H9 (cell line): Measurements from ENCODE around the gene GEMIN2. TPM values are rescaled to one million over a fixed set of nuclear protein-coding genes. Genes with fewer than 3 reads are reported as not detected.

Experiments used
- DNase-seq: peaks from one replicate; pipeline ENCODE4 v3.0.0-alpha.2; 2017
- H2AFZ ChIP-seq: one replicate; pipeline ENCODE4 v1.6.1; 2013; ENCODE audit warnings: mild to moderate bottlenecking, low read length, control low read depth, moderate library complexity
- H2AK5ac ChIP-seq: 2 replicates; pipeline ENCODE4 v1.6.1; 2013; ENCODE audit warnings: low read length, control low read depth, mixed read lengths; ENCODE audit not compliant: insufficient read length
- H2BK120ac ChIP-seq: one replicate; pipeline ENCODE4 v1.6.1; 2013; ENCODE audit warnings: low read depth, mild to moderate bottlenecking, low read length, control low read depth, inconsistent platforms; ENCODE audit not compliant: poor library complexity, severe bottlenecking
- H2BK12ac ChIP-seq: 2 replicates; pipeline ENCODE4 v1.6.1; 2013; ENCODE audit warnings: low read length, control low read depth, mixed read lengths, low read depth; ENCODE audit not compliant: insufficient read length
- H2BK15ac ChIP-seq: 2 replicates; pipeline ENCODE4 v1.6.1; 2013; ENCODE audit warnings: low read depth, low read length, control low read depth
- H2BK20ac ChIP-seq: one replicate; pipeline ENCODE4 v1.6.1; 2013; ENCODE audit warnings: low read depth, mild to moderate bottlenecking, low read length, control low read depth, inconsistent platforms; ENCODE audit not compliant: poor library complexity, severe bottlenecking
- H2BK5ac ChIP-seq: 2 replicates; pipeline ENCODE4 v1.6.1; 2013; ENCODE audit warnings: low read length, control low read depth, mixed read lengths; ENCODE audit not compliant: insufficient read length
- H3K14ac ChIP-seq: 2 replicates; pipeline ENCODE4 v1.6.1; 2013; ENCODE audit warnings: low read length, control low read depth; ENCODE audit not compliant: insufficient read depth
- H3K18ac ChIP-seq: 2 replicates; pipeline ENCODE4 v1.6.1; 2013; ENCODE audit warnings: low read depth, mild to moderate bottlenecking, mixed read lengths, low read length, control low read depth; ENCODE audit not compliant: insufficient read length
- H3K23ac ChIP-seq: 2 replicates; pipeline ENCODE4 v1.6.1; 2013; ENCODE audit warnings: low read length, control low read depth, mixed read lengths, low read depth; ENCODE audit not compliant: insufficient read length
- H3K23me2 ChIP-seq: 2 replicates; pipeline ENCODE4 v1.6.1; 2013; ENCODE audit warnings: low read depth, mild to moderate bottlenecking, mixed read lengths, low read length, control low read depth; ENCODE audit not compliant: insufficient read length, poor library complexity, severe bottlenecking
- H3K27ac ChIP-seq: 2 replicates; pipeline ENCODE4 v1.5.1; 2013; ENCODE audit warnings: low read length, control low read depth, mixed read lengths, low read depth; ENCODE audit not compliant: insufficient read length
- H3K27me3 ChIP-seq: 2 replicates; pipeline ENCODE4 v1.6.1; 2013; ENCODE audit warnings: low read length, control low read depth, inconsistent platforms; ENCODE audit not compliant: insufficient read depth
- H3K4ac ChIP-seq: 2 replicates; pipeline ENCODE4 v1.6.1; 2013; ENCODE audit warnings: low read depth, mild to moderate bottlenecking, control low read depth, inconsistent platforms, low read length, moderate library complexity
- H3K4me1 ChIP-seq: 2 replicates; pipeline ENCODE4 v1.6.1; 2013; ENCODE audit warnings: low read length, control low read depth, inconsistent platforms; ENCODE audit not compliant: insufficient read depth
- H3K4me2 ChIP-seq: 2 replicates; pipeline ENCODE4 v1.6.1; 2013; ENCODE audit warnings: low read length, control low read depth, mixed read lengths; ENCODE audit not compliant: insufficient read length, insufficient read depth
- H3K56ac ChIP-seq: 2 replicates; pipeline ENCODE4 v1.6.1; 2013; ENCODE audit warnings: low read depth, mild to moderate bottlenecking, mixed read lengths, low read length, control low read depth; ENCODE audit not compliant: insufficient read length
- H3K79me1 ChIP-seq: 2 replicates; pipeline ENCODE4 v1.6.1; 2013; ENCODE audit warnings: low read depth, mild to moderate bottlenecking, moderate library complexity, low read length, control low read depth, inconsistent platforms; ENCODE audit not compliant: insufficient read depth, poor library complexity, severe bottlenecking
- H3K79me2 ChIP-seq: 2 replicates; pipeline ENCODE4 v1.6.1; 2013; ENCODE audit warnings: low read length, control low read depth, inconsistent platforms; ENCODE audit not compliant: insufficient read depth
- H3K9ac ChIP-seq: 2 replicates; pipeline ENCODE4 v1.6.1; 2013; ENCODE audit warnings: low read length, control low read depth, mixed read lengths; ENCODE audit not compliant: insufficient read length; ENCODE audit errors: extremely low read depth
- H3K9me3 ChIP-seq: one replicate; pipeline ENCODE4 v1.6.1; 2013; ENCODE audit warnings: low read depth, low read length, inconsistent platforms; ENCODE audit not compliant: control insufficient read depth
- H3T11ph ChIP-seq: one replicate; pipeline ENCODE4 v1.6.1; 2013; ENCODE audit warnings: mild to moderate bottlenecking, low read length, control low read depth, inconsistent platforms
- H4K20me1 ChIP-seq: one replicate; pipeline ENCODE4 v1.6.1; 2013; ENCODE audit not compliant: control insufficient read depth, insufficient read length, insufficient read depth
- H4K5ac ChIP-seq: 2 replicates; pipeline ENCODE4 v1.6.1; 2013; ENCODE audit warnings: low read depth, mild to moderate bottlenecking, mixed read lengths, low read length, control low read depth; ENCODE audit not compliant: insufficient read length
- H4K8ac ChIP-seq: replicated peaks from 2 replicates; pipeline ENCODE4 v1.6.1; 2013; ENCODE audit warnings: low read length, control low read depth, mixed read lengths, low read depth; ENCODE audit not compliant: insufficient read length
- H4K91ac ChIP-seq: 2 replicates; pipeline ENCODE4 v1.6.1; 2013; ENCODE audit warnings: low read depth, mild to moderate bottlenecking, moderate library complexity, mixed read lengths, low read length, control low read depth; ENCODE audit not compliant: insufficient read length
- H3K27ac Mint-ChIP-seq, 3 experiments: 2 replicates in 2 of 3; 3 replicates in 1 of 3; pipeline ENCODE4 v1.8.0; 2020 to 2021; ENCODE audit warnings: mixed read lengths in 3 of 3, mild to moderate bottlenecking in 1 of 3, moderate library complexity in 1 of 3
- H3K27me3 Mint-ChIP-seq: 2 replicates; pipeline ENCODE4 v1.8.0; 2021; ENCODE audit warnings: low read depth, mild to moderate bottlenecking, moderate library complexity, mixed read lengths
- H3K36me3 Mint-ChIP-seq, 3 experiments: 2 replicates in 2 of 3; 3 replicates in 1 of 3; pipeline ENCODE4 v1.8.0; 2020 to 2021; ENCODE audit warnings: low read depth in 3 of 3, mixed read lengths in 3 of 3; ENCODE audit not compliant: insufficient read depth in 1 of 3
- H3K4me1 Mint-ChIP-seq, 2 experiments: 2 replicates each; pipeline ENCODE4 v1.8.0; 2020; ENCODE audit warnings: mixed read lengths in 2 of 2
- H3K4me3 Mint-ChIP-seq, 2 experiments: 2 replicates in 1 of 2; 3 replicates in 1 of 2; pipeline ENCODE4 v1.8.0; 2020 to 2021; ENCODE audit warnings: mild to moderate bottlenecking in 2 of 2, mixed read lengths in 2 of 2, moderate library complexity in 1 of 2
- H3K9me3 Mint-ChIP-seq, 2 experiments: 2 replicates in 1 of 2; 3 replicates in 1 of 2; pipeline ENCODE4 v1.8.0; 2020; ENCODE audit warnings: mild to moderate bottlenecking in 2 of 2, mixed read lengths in 2 of 2, moderate library complexity in 1 of 2
- WGBS: extraction: QIAGEN DNeasy Blood & Tissue Kit; methylation state at CpG from one replicate; pipeline ENCODE4 v1.1.7; 2013; ENCODE audit warnings: missing lambda C conversion rate, low lambda C conversion rate, mixed read lengths; ENCODE audit not compliant: insufficient read length; ENCODE audit errors: extremely low coverage; 5-methylcytosine and 5-hydroxymethylcytosine counted together
- total RNA-seq: library from RNA; stranded (reverse); gene quantifications from 2 replicates; pipeline ENCODE4 v1.2.1, GENCODE V29; 2021
- TF ChIP-seq, protein P1 (sequence below): fragments of 200-600 bp; sonication (generic); conservative IDR thresholded peaks from 3 replicates; pipeline ENCODE4 v1.8.0; 2021; ENCODE audit warnings: antibody characterized with exemption, mild to moderate bottlenecking

GEMIN2 gene
- total RNA-seq, 1 experiment from 2014 or later = 36.3 TPM

DNA sequence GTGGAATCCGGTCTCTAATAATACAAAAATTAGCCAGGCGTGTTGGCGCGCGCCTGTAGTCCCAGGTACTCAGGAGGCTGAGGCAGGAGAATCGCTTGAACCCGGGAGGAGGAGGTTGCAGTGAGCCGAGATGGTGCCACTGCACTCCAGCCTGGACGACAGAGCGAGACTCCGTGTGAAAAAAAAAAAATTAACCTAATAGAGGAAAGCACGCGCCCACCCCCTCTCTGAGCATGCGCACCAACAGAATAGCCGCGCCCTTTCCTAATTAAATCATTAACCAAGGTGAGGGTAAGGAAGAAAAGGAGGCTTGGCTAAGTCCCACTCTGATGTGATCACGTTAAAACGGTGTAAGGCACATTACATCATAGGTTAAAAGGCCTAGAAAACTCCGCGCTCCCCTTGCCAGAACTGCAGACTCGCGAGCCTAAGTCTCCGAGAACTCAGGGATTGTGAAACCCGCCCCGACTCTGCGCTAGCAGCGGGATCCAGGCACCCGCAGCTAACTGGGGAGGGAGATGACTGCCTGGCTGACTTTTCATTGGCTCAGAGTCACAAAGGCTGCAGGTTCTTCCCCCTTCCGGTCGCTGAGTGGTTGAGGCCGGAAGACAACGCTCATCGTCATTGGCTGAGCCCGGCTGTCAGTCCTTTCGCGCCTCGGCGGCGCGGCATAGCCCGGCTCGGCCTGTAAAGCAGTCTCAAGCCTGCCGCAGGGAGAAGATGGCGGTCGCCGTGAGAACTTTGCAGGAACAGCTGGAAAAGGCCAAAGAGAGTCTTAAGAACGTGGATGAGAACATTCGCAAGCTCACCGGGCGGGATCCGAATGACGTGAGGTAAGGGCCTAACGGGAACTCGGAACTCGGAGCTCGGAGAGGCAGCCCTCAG, 60.7 kb downstream of the GEMIN2 start, which contains the start of gene PNN:
Gene PNN (plus strand): TSS at position 695 of the 885 bp plus-strand sequence. CDS start 26 bp downstream, at position 721.
- H3K9ac ChIP-seq = peak within 1 kb of the TSS; percentile 99
- H3K27me3 ChIP-seq = no peaks in the 10 kb centered on the region
- H3K23me2 ChIP-seq = peaks cover 5% of the 10 kb centered on the region
- peak within 1 kb of the TSS; percentile 98 for H3K4me3 Mint-ChIP-seq
- peak within 1 kb of the TSS; percentile 92 for H4K91ac ChIP-seq
- H3K4ac ChIP-seq = peak within 1 kb of the TSS; percentile 52; the same call in 1 of the 2 replicates
- peak within 1 kb of the TSS; percentile 99 to 100 (median 100) for H3K27ac Mint-ChIP-seq
- H3K36me3 Mint-ChIP-seq = peaks cover 0 to 41% (median 4%) of the 10 kb centered on the region in 3 experiments; a peak in 6 of 7 replicates
- H4K8ac ChIP-seq = no peak within 1 kb of the TSS
- peaks cover 3% of the 10 kb centered on the region for H3K79me1 ChIP-seq
- no peaks in the 10 kb centered on the region for H3K4me1 ChIP-seq
- H3K4me2 ChIP-seq = peak within 1 kb of the TSS; percentile 81
- H2BK20ac ChIP-seq = no peak within 1 kb of the TSS
- H3K56ac ChIP-seq = peak within 1 kb of the TSS; percentile 47
- no peak within 1 kb of the TSS for H2AK5ac ChIP-seq
- H3K23ac ChIP-seq = no peak within 1 kb of the TSS
- no peak within 1 kb of the TSS for H2BK12ac ChIP-seq
- TF ChIP-seq, protein P1, sequence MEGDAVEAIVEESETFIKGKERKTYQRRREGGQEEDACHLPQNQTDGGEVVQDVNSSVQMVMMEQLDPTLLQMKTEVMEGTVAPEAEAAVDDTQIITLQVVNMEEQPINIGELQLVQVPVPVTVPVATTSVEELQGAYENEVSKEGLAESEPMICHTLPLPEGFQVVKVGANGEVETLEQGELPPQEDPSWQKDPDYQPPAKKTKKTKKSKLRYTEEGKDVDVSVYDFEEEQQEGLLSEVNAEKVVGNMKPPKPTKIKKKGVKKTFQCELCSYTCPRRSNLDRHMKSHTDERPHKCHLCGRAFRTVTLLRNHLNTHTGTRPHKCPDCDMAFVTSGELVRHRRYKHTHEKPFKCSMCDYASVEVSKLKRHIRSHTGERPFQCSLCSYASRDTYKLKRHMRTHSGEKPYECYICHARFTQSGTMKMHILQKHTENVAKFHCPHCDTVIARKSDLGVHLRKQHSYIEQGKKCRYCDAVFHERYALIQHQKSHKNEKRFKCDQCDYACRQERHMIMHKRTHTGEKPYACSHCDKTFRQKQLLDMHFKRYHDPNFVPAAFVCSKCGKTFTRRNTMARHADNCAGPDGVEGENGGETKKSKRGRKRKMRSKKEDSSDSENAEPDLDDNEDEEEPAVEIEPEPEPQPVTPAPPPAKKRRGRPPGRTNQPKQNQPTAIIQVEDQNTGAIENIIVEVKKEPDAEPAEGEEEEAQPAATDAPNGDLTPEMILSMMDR = no peak
- H3K9me3 ChIP-seq = no peaks in the 10 kb centered on the region
- peak; percentile 99 for DNase-seq
- peak within 1 kb of the TSS; percentile 68 for H2BK5ac ChIP-seq
- H3T11ph ChIP-seq = no peak within 1 kb of the TSS
- WGBS = no CpG with 5 or more reads among the region's 56 CpGs
- no peak within 1 kb of the TSS for H2BK15ac ChIP-seq
- peaks cover 17 to 33% of the 10 kb centered on the region in 2 experiments for H3K4me1 Mint-ChIP-seq
- peak within 1 kb of the TSS; percentile 89 for H2BK120ac ChIP-seq
- H3K14ac ChIP-seq = peak within 1 kb of the TSS; percentile 96
- peak within 1 kb of the TSS; percentile 95 for H3K18ac ChIP-seq
- no peaks in the 10 kb centered on the region for H4K20me1 ChIP-seq
- H2AFZ ChIP-seq = no peak within 1 kb of the TSS
- H4K5ac ChIP-seq = peak within 1 kb of the TSS; percentile 60
- H3K79me2 ChIP-seq = peaks cover 10% of the 10 kb centered on the region; the same call in 1 of the 2 replicates
- peaks cover 0 to 3% of the 10 kb centered on the region in 2 experiments; a peak in 2 of 5 replicates for H3K9me3 Mint-ChIP-seq
- no peaks in the 10 kb centered on the region; the same call in 1 of the 2 replicates for H3K27me3 Mint-ChIP-seq
- H3K27ac ChIP-seq = peak within 1 kb of the TSS; percentile 58
